Astrocyte of the spinal cord (primary cell): ENCODE results near the gene PARP9.

Source experiments
- DNase-seq: peaks from one replicate; pipeline ENCODE4 v3.0.0; 2011; ENCODE audit warnings: low read depth, low spot score
- H3K4me3 ChIP-seq: 2 replicates; pipeline ENCODE4 v1.5.1; 2011; ENCODE audit warnings: low read depth, mild to moderate bottlenecking, low read length, moderate library complexity
- CTCF ChIP-seq: IDR thresholded peaks from 2 replicates; pipeline ENCODE4 v1.5.1; 2012; ENCODE audit warnings: low read depth, mild to moderate bottlenecking, low read length, inconsistent platforms
- in situ Hi-C: cut with HindIII; loops from 2 replicates; pipeline ENCODE4 v1.10.0; 2017; ENCODE audit warnings: low sequenced_read_pairs

Gene PARP9

GRCh38 chr3:122564155-122564912 lies at the start of gene PARP9, which contains the start of gene DTX3L:
TSS of gene PARP9 (minus strand) at chr3:122564300. CDS start at chr3:122559620, 4,680 bp downstream.
TSS of gene DTX3L (plus strand) at chr3:122564338. CDS start at chr3:122564427, 89 bp downstream.
- in situ Hi-C loops, result no loop called here
- peak within 1 kb of the TSS; percentile 64 for H3K4me3 ChIP-seq
- peak; percentile 82 for DNase-seq
- TF ChIP-seq CTCF, result no peak

DNA sequence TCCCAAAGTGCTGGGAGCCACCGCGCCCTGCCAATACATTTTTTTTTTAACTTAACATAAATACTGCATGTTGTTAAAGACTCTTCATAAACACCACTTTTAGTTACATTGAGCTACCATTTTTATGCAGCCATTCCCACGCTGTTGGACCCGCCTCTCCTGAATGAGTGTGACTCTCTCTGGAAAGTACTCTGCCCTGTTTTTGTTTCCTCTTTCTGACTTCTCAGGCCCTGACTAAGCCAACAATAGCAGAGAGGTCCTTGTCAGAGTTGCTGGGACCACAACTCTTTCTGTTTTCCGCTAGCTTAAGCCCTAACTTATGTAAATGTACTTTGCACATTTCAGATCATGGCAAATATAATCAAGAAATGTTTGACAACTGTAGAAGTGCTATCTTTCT lies 48.6 kb upstream of the PARP9 start:
- no peak for DNase-seq
- no peak overlapping the region for H3K4me3 ChIP-seq
- in situ Hi-C loops, result no loop called here
- TF ChIP-seq CTCF, result no peak

- DNase-seq, result peak; percentile 87
- in situ Hi-C loops, result no loop called here
- H3K4me3 ChIP-seq, result no peak overlapping the region
- TF ChIP-seq CTCF, result no peak
Observed at GRCh38 chr3:122609798-122610559, 45.9 kb upstream of the PARP9 start.

- TF ChIP-seq CTCF, result no peak
- in situ Hi-C loops, result no loop called here
- H3K4me3 ChIP-seq, result no peak overlapping the region
- DNase-seq, result no peak
Observed at GRCh38 chr3:122608916-122609315, 44.8 kb upstream of the PARP9 start.

DNA sequence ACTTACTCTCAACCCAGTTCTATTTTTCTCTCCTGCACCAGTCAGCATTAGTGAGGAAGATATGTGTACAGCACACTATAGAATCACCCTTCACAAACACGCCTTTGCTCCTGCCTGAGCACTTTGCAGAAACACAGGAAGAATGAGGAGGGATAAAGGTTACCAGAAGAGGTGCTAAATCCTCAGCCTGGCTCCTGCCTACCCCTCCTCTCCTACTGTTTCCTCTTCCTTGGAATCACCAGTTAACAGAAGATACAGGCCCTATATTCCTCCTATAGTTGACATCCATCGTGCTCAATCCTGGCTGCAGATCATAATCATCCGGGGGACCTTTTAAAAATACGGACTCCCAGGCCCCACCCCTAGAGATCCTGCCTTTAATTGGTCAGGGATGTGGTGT lies 42.2 kb upstream of the PARP9 start:
- DNase-seq, result no peak
- in situ Hi-C loops, result no loop called here
- TF ChIP-seq CTCF, result no peak
- H3K4me3 ChIP-seq, result no peak overlapping the region

DNA sequence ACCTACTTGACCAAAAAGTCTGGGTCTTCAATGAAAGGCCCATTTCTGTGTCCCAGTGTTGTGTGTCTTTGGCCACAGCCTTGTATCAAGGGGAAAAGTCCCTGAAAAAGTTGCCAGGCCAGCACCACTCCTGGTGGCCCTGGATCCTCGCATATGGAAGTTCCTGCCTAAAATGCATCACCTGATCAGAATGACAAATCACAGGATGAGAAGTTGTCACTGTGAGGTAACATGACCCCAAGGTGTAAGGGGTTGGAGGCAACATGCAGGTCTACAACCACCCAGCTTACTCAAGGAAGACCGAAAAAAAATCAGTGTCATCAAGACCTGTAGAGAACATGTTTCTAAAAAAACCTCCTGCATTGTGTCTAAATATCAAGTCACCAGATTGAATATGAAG lies 39.0 kb upstream of the PARP9 start:
- in situ Hi-C loops, result no loop called here
- H3K4me3 ChIP-seq, result no peak overlapping the region
- TF ChIP-seq CTCF, result no peak
- DNase-seq, result no peak
